ENCODE results near the gene SLC12A8. TPM values are rescaled to one million over a fixed set of nuclear protein-coding genes. Genes with fewer than 3 reads are reported as not detected.

Gene SLC12A8
- total and polyA plus RNA-seq, 2 of the 13 experiments (the other 11 are each of a cell fraction or from before 2014, with no cell fraction given): 0.44 to 0.71 TPM

GRCh38 chr3:125121246-125122010, 91.1 kb downstream of the SLC12A8 start:
- peaks cover 0 to 31% of the 10 kb centered on the region in 2 experiments; a peak in 3 of 5 replicates for H3K27me3 ChIP-seq (ENCODE audit: control insufficient read depth in 1 of 2, insufficient read depth in 2 of 2, low read length in 2 of 2)
- in situ Hi-C loops (cut with HindIII; ENCODE audit: extremely low pct_ligation_motif_present, low pct_unique_long_range_greater_than_20kb): no loop called here
- 59% methylated on average over 8 of the region's 8 CpGs for WGBS (ENCODE audit: low lambda C conversion rate)
- FAIRE-seq (no peak), ATAC-seq (no peak), DNase-seq (ENCODE audit: low spot score) (no peak)
- intact Hi-C loops (cut with micrococcal nuclease; ENCODE audit: unreplicated experiment): no loop called here
- no peak overlapping the region for H3K4me3 ChIP-seq (replicated peaks in 1 of 3; ENCODE audit: insufficient read depth in 1 of 3, low read depth in 2 of 3, low read length in 3 of 3)
- no peaks in the 10 kb centered on the region for H3K79me2 ChIP-seq (ENCODE audit: insufficient read depth, low read length)
- H3K9ac ChIP-seq (ENCODE audit: insufficient read depth, low read depth, low read length): no peak overlapping the region
- H4K20me1 ChIP-seq (ENCODE audit: insufficient read depth, low read length): no peaks in the 10 kb centered on the region
- peaks cover 13% of the 10 kb centered on the region for H3K4me1 ChIP-seq (ENCODE audit: insufficient read depth, low read length)
- no peak overlapping the region for H3K27ac ChIP-seq (ENCODE audit: extremely low read length, insufficient read depth, low read length)
- ChIA-PET CTCF (ENCODE audit: low intra/inter-chr PET ratio, low total read pairs) (no interaction called here), POLR2A (no interaction called here)
- H3K9me3 ChIP-seq (ENCODE audit: low read length): no peaks in the 10 kb centered on the region
- no peaks in the 10 kb centered on the region for H3K36me3 ChIP-seq (replicated peaks in 1 of 2; ENCODE audit: control insufficient read depth in 1 of 2, insufficient read depth in 2 of 2, low read length in 2 of 2)
- H3K4me2 ChIP-seq (ENCODE audit: low read depth, low read length): no peak overlapping the region
- BruUV-seq (replicated peaks): no TSS peak
- no peak overlapping the region for H2AFZ ChIP-seq (ENCODE audit: low read length)
- TF ChIP-seq ZNF709 (CRISPR knock-in tag; IDR thresholded peaks at IDR 0.05) (no peak), POLR2G (IDR thresholded peaks at IDR 0.05; ENCODE audit: low read depth, low read length) (no peak), NAIF1 (CRISPR knock-in tag; IDR thresholded peaks at IDR 0.05; ENCODE audit: borderline replicate concordance) (no peak), POLR2AphosphoS5 (IDR thresholded peaks at IDR 0.05; ENCODE audit: low read depth, low read length) (no peak), ZNF598 (CRISPR knock-in tag; IDR thresholded peaks at IDR 0.05; ENCODE audit: borderline replicate concordance) (no peak), RBFOX2 (IDR thresholded peaks at IDR 0.05; ENCODE audit: low read depth, low read length) (no peak), RERE (CRISPR knock-in tag; IDR thresholded peaks at IDR 0.05; ENCODE audit: low read depth) (no peak), ZNF317 (CRISPR knock-in tag; IDR thresholded peaks at IDR 0.05) (no peak), ZMAT3 (CRISPR knock-in tag; conservative IDR thresholded peaks at IDR 0.05) (no peak), ZNF577 (CRISPR knock-in tag; IDR thresholded peaks at IDR 0.05; ENCODE audit: borderline replicate concordance, low read depth) (no peak), UBTF (CRISPR knock-in tag; IDR thresholded peaks at IDR 0.05) (no peak), CAMTA2 (CRISPR knock-in tag; IDR thresholded peaks at IDR 0.05; ENCODE audit: borderline replicate concordance) (no peak), HNRNPK (IDR thresholded peaks at IDR 0.05; ENCODE audit: low read depth, low read length, poor library complexity, severe bottlenecking) (no peak)

Measured in HepG2 (cell line).